ENCODE results near the gene CPVL. TPM values are rescaled to one million over a fixed set of nuclear protein-coding genes. Genes with fewer than 3 reads are reported as not detected.

CPVL gene
- total and polyA plus RNA-seq, 8 donors, result 6.8 to 40.8 (median 11.2) TPM

DNA sequence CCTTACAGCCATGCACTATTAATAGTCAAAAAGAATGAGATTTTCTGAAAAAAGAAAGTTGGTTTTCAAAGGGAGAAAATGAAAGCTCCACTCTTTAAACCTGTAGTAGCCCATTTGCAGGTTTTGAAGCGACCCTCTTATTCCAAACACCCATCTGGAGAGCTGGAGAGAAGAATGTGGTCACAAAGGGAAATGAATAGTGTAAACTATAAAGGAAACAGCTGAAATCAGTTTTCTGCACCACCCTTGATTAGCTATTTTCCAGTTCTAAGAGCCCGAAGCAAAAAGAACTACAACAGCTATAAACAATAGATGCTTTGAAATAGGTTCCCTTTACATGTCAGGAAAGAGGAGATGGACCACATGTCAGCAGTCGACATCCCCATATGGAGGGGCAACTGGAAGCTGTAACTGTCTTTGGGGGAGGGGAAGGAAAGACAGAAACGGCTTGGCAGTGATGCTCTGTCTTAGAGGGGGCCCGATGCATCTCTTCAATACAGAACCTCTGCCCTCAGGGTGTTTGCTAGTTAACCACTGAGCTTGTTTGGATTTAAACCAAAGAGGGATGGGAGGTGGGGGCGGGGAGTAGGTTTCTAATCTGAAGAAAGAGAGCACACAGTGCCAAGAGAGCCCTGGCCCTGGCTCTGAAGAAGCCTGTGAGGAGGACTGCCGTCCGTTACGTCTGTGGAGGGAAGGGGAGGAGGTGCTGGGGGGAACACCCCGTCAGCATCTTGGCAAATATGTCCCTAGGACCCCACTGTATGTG is 55.3 kb downstream of the CPVL start:
- ATAC-seq (peak; percentile 61), DNase-seq (peak in 3 of 4 donors; percentile 47 to 96 (median 95))
- H3K9me3 ChIP-seq, result no peaks in the 10 kb centered on the region
- H3K4me1 ChIP-seq, result peaks cover 13 to 42% of the 10 kb centered on the region in 2 donors
- no peaks in the 10 kb centered on the region for H3K36me3 ChIP-seq
- intact Hi-C loops (cut with DNase I), result no loop called here
- H3K4me3 ChIP-seq, result peak overlapping the region in 1 of 2 donors; percentile 13
- no peaks in the 10 kb centered on the region for H3K27me3 ChIP-seq
- peak overlapping the region; percentile 51 to 70 for H3K27ac ChIP-seq
- TF ChIP-seq, protein P1, sequence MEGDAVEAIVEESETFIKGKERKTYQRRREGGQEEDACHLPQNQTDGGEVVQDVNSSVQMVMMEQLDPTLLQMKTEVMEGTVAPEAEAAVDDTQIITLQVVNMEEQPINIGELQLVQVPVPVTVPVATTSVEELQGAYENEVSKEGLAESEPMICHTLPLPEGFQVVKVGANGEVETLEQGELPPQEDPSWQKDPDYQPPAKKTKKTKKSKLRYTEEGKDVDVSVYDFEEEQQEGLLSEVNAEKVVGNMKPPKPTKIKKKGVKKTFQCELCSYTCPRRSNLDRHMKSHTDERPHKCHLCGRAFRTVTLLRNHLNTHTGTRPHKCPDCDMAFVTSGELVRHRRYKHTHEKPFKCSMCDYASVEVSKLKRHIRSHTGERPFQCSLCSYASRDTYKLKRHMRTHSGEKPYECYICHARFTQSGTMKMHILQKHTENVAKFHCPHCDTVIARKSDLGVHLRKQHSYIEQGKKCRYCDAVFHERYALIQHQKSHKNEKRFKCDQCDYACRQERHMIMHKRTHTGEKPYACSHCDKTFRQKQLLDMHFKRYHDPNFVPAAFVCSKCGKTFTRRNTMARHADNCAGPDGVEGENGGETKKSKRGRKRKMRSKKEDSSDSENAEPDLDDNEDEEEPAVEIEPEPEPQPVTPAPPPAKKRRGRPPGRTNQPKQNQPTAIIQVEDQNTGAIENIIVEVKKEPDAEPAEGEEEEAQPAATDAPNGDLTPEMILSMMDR (IDR thresholded peaks at IDR 0.05), result no peak

DNA sequence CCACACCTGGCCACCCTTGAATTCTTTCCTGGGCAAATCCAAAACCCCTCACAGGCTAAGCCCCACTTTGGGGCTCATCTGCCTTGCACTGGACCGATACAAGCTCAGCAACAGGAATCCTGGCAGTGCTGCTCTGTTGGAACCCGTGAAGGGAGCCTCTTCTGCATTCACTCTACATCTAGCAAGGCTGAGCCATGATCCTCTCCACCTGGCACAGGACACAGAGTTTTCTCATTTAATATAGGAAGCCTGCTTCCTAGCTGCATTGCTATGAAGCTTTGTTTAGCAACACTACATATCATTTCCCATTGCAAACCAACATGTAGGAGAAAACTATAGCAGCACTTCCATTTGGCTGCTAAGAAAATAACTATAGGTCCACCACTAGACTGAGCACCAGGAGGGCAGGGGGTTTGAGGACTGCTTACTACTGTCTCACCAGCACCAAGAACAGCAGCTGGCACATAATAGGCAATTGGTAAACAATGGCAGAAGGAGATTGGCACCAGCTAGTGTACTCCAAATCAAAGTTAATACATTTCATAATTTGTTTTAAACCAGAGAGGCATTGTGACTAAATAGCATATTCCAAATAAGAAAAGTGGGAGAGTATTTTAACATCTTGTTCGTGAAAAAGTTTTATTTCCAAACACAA is 56.1 kb downstream of the CPVL start:
- intact Hi-C loops (cut with DNase I), result no loop called here
- TF ChIP-seq, protein P1 (IDR thresholded peaks at IDR 0.05), result no peak
- ATAC-seq (no peak), DNase-seq (peak in 2 of 4 donors; percentile 57 to 72)
- Histone ChIP-seq H3K27me3 (no peaks in the 10 kb centered on the region), H3K9me3 (no peaks in the 10 kb centered on the region), H3K4me1 (peaks cover 13 to 45% of the 10 kb centered on the region in 2 donors), H3K36me3 (no peaks in the 10 kb centered on the region), H3K4me3 (no peak overlapping the region), H3K27ac (peak overlapping the region in 1 of 2 donors; percentile 13)

DNA sequence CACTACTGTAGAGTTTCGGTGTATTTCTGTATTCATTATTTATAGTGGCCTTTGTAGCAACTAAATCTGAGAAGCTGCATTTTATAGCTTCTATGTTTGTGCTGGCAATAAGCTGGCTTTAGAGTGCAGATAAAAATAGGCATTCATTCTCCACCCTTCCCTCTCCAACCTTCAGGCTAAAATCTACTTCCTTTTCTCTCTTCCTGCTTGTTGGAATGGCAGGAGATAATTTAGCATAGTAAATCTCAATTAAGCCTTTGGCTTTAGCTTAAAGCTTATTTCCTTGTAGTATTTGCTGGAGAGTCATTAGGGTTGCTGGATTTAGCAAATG is 58.5 kb downstream of the CPVL start:
- H3K36me3 ChIP-seq, result no peaks in the 10 kb centered on the region
- no peak for DNase-seq
- no peaks in the 10 kb centered on the region for H3K9me3 ChIP-seq
- H3K27ac ChIP-seq, result peak overlapping the region; percentile 13 to 35
- H3K4me3 ChIP-seq, result no peak overlapping the region
- H3K27me3 ChIP-seq, result no peaks in the 10 kb centered on the region
- H3K4me1 ChIP-seq, result peaks cover 13 to 46% of the 10 kb centered on the region in 2 donors
- intact Hi-C loops (cut with DNase I), result no loop called here
- peak; percentile 39 for ATAC-seq
- TF ChIP-seq, protein P1 (IDR thresholded peaks at IDR 0.05), result no peak

DNA sequence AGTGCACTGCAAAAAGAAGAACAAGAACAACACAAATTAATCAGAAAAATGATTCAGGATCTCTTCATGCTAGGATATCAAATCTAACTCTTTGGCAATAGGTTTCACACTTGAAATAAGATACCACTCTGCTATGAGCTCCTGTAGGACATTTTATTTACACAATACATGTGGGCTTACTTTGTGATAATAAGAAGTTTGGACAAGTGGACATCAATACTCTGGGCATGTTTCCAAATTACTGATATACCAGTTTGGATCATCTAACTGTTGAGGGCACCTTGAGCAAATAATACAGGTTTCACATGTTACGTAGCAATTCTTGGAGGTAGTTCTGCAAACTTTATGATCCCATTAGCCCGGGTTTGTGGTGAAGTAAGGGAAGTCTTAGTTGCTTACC is 59.8 kb downstream of the CPVL start:
- no peaks in the 10 kb centered on the region for H3K27me3 ChIP-seq
- intact Hi-C loops (cut with DNase I), result no loop called here
- no peak overlapping the region for H3K27ac ChIP-seq
- no peak overlapping the region for H3K4me3 ChIP-seq
- ATAC-seq (no peak), DNase-seq (no peak)
- TF ChIP-seq, protein P1 (IDR thresholded peaks at IDR 0.05), result no peak
- peaks cover 13 to 43% of the 10 kb centered on the region in 2 donors for H3K4me1 ChIP-seq
- H3K9me3 ChIP-seq, result no peaks in the 10 kb centered on the region
- H3K36me3 ChIP-seq, result no peaks in the 10 kb centered on the region

DNA sequence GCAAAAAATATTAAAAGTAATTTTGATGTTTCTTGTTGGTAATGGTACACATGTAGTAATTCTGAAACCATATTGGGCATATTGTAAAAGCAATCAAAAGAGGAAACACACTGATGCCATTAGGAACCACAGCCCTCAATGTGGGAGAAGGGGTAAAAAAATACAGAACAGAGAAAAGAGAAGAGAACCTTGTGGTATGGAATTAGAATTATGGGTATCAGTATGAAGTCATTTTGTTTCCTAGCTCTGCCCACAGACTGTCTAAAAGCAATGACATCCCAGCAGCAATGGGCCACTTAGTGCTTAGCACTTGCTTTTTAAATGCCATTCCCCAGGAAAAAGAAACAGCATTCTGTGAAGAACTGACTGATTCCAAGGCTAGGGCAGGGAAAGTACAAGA is 61.5 kb downstream of the CPVL start:
- peaks cover 7 to 30% of the 10 kb centered on the region in 2 donors for H3K4me1 ChIP-seq
- H3K4me3 ChIP-seq, result no peak overlapping the region
- H3K9me3 ChIP-seq, result no peaks in the 10 kb centered on the region
- no peaks in the 10 kb centered on the region for H3K36me3 ChIP-seq
- TF ChIP-seq, protein P1 (IDR thresholded peaks at IDR 0.05), result no peak
- intact Hi-C loops (cut with DNase I), result no loop called here
- DNase-seq, result no peak
- no peaks in the 10 kb centered on the region for H3K27me3 ChIP-seq
- peak; percentile 59 for ATAC-seq
- H3K27ac ChIP-seq, result no peak overlapping the region

All from left lung (tissue), 10 donors.